Measurements from ENCODE around the gene PSMG4. TPM values are rescaled to one million over a fixed set of nuclear protein-coding genes. Genes with fewer than 3 reads are reported as not detected.

PSMG4 gene
- total RNA-seq, 3 donors from 2014 or later = 14.8 to 19.8 (median 16.2) TPM

GRCh38 chr6:3294921-3295871 lies 36.4 kb downstream of the PSMG4 start:
- no peak for TF ChIP-seq CTCF (IDR thresholded peaks at IDR 0.05)
- Histone ChIP-seq H3K4me3 (no peak overlapping the region), H3K4me1 (ENCODE audit: low read depth) (no peaks in the 10 kb centered on the region), H3K36me3 (ENCODE audit: low read depth) (no peaks in the 10 kb centered on the region), H3K9me3 (no peaks in the 10 kb centered on the region)
- DNase-seq = peak in 2 of 3 donors; percentile 28 to 29
- ATAC-seq = peak; percentile 72
- intact Hi-C loops (cut with DNase I, micrococcal nuclease) = no loop called here

GRCh38 chr6:3296078-3296477 lies 37.3 kb downstream of the PSMG4 start:
- Histone ChIP-seq H3K36me3 (ENCODE audit: low read depth) (no peaks in the 10 kb centered on the region), H3K4me1 (ENCODE audit: low read depth) (no peaks in the 10 kb centered on the region), H3K4me3 (no peak overlapping the region), H3K9me3 (no peaks in the 10 kb centered on the region)
- TF ChIP-seq CTCF (IDR thresholded peaks at IDR 0.05) = no peak
- intact Hi-C loops (cut with DNase I, micrococcal nuclease) = no loop called here
- ATAC-seq = peak; percentile 32
- peak in 1 of 3 donors; percentile 24 for DNase-seq

- no peak for DNase-seq
- ATAC-seq = no peak
- intact Hi-C loops (cut with DNase I, micrococcal nuclease) = no loop called here
- Histone ChIP-seq H3K4me3 (no peak overlapping the region), H3K36me3 (ENCODE audit: low read depth) (no peaks in the 10 kb centered on the region), H3K9me3 (no peaks in the 10 kb centered on the region), H3K4me1 (ENCODE audit: low read depth) (no peaks in the 10 kb centered on the region)
- no peak for TF ChIP-seq CTCF (IDR thresholded peaks at IDR 0.05)
Measured at GRCh38 chr6:3296537-3296936, 37.8 kb downstream of the PSMG4 start.

GRCh38 chr6:3297006-3297405 lies 38.3 kb downstream of the PSMG4 start:
- ATAC-seq (no peak), DNase-seq (no peak)
- no peaks in the 10 kb centered on the region for H3K36me3 ChIP-seq (ENCODE audit: low read depth)
- TF ChIP-seq CTCF (IDR thresholded peaks at IDR 0.05) = no peak
- H3K9me3 ChIP-seq = no peaks in the 10 kb centered on the region
- H3K4me1 ChIP-seq (ENCODE audit: low read depth) = no peaks in the 10 kb centered on the region
- H3K4me3 ChIP-seq = no peak overlapping the region
- intact Hi-C loops (cut with DNase I, micrococcal nuclease) = no loop called here

GRCh38 chr6:3297909-3298308 lies 39.2 kb downstream of the PSMG4 start:
- DNase-seq (no peak), ATAC-seq (no peak)
- no peaks in the 10 kb centered on the region for H3K36me3 ChIP-seq (ENCODE audit: low read depth)

More at GRCh38 chr6:3297909-3298308, 39.2 kb downstream of the PSMG4 start:
- no peak for TF ChIP-seq CTCF (IDR thresholded peaks at IDR 0.05)
- Histone ChIP-seq H3K9me3 (no peaks in the 10 kb centered on the region), H3K4me3 (no peak overlapping the region), H3K4me1 (ENCODE audit: low read depth) (no peaks in the 10 kb centered on the region)
- intact Hi-C loops (cut with DNase I, micrococcal nuclease) = no loop called here
